Nephron (organoid): ENCODE data around the gene RNF207.

ENCODE experiments used
- H3K27ac Mint-ChIP-seq, 3 experiments: 2 replicates each; pipeline ENCODE4 v1.8.0; 2020; ENCODE audit warnings: mixed read lengths in 3 of 3, mild to moderate bottlenecking in 2 of 3, moderate library complexity in 1 of 3
- H3K27me3 Mint-ChIP-seq: 2 replicates; pipeline ENCODE4 v1.8.0; 2021; ENCODE audit warnings: low read depth, mild to moderate bottlenecking, moderate library complexity, mixed read lengths
- H3K36me3 Mint-ChIP-seq: 2 replicates; pipeline ENCODE4 v1.8.0; 2020; ENCODE audit warnings: low read depth, mixed read lengths
- H3K4me1 Mint-ChIP-seq: 2 replicates; pipeline ENCODE4 v1.8.0; 2020; ENCODE audit warnings: mixed read lengths
- H3K4me3 Mint-ChIP-seq, 3 experiments: 2 replicates each; pipeline ENCODE4 v1.8.0; 2020; ENCODE audit warnings: mild to moderate bottlenecking in 3 of 3, mixed read lengths in 3 of 3, moderate library complexity in 2 of 3
- H3K9me3 Mint-ChIP-seq: 2 replicates; pipeline ENCODE4 v1.8.0; 2020; ENCODE audit warnings: mixed read lengths
- TF ChIP-seq, protein P1 (sequence below), 3 experiments: fragments of 200-600 bp; sonication (generic); IDR thresholded peaks; one replicate each; pipeline ENCODE4 v1.5.0; 2021; ENCODE audit warnings: antibody characterized with exemption in 3 of 3; ENCODE audit not compliant: unreplicated experiment in 3 of 3

RNF207 gene

DNA sequence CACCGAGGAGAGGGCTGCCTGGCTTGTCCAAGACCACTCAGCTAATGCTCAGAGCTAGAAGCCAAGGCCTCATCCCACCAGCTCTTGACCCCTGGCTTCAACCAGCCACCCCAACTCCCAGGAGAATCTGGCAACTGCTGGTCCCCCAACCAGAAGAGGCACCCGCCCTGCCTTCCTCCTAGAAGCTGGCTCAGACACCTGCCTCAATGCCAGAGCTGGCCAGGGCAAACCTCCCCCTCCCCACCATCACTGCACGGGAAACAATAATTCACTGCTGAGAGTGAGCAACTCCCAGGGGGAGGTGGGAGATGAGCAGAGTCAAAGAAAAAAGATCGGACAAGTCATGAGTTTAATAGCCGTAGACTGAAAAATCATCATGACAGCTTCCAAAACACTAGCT, 29.1 kb upstream of the RNF207 start:
- peaks cover 22% of the 10 kb centered on the region for H3K4me1 Mint-ChIP-seq
- no peaks in the 10 kb centered on the region for H3K36me3 Mint-ChIP-seq
- H3K27ac Mint-ChIP-seq: no peak overlapping the region
- TF ChIP-seq, protein P1, sequence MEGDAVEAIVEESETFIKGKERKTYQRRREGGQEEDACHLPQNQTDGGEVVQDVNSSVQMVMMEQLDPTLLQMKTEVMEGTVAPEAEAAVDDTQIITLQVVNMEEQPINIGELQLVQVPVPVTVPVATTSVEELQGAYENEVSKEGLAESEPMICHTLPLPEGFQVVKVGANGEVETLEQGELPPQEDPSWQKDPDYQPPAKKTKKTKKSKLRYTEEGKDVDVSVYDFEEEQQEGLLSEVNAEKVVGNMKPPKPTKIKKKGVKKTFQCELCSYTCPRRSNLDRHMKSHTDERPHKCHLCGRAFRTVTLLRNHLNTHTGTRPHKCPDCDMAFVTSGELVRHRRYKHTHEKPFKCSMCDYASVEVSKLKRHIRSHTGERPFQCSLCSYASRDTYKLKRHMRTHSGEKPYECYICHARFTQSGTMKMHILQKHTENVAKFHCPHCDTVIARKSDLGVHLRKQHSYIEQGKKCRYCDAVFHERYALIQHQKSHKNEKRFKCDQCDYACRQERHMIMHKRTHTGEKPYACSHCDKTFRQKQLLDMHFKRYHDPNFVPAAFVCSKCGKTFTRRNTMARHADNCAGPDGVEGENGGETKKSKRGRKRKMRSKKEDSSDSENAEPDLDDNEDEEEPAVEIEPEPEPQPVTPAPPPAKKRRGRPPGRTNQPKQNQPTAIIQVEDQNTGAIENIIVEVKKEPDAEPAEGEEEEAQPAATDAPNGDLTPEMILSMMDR (IDR thresholded peaks at IDR 0.05; ENCODE audit: unreplicated experiment in 3 of 3): no peak
- H3K27me3 Mint-ChIP-seq: peaks cover 21% of the 10 kb centered on the region
- no peaks in the 10 kb centered on the region for H3K9me3 Mint-ChIP-seq
- H3K4me3 Mint-ChIP-seq: no peak overlapping the region

DNA sequence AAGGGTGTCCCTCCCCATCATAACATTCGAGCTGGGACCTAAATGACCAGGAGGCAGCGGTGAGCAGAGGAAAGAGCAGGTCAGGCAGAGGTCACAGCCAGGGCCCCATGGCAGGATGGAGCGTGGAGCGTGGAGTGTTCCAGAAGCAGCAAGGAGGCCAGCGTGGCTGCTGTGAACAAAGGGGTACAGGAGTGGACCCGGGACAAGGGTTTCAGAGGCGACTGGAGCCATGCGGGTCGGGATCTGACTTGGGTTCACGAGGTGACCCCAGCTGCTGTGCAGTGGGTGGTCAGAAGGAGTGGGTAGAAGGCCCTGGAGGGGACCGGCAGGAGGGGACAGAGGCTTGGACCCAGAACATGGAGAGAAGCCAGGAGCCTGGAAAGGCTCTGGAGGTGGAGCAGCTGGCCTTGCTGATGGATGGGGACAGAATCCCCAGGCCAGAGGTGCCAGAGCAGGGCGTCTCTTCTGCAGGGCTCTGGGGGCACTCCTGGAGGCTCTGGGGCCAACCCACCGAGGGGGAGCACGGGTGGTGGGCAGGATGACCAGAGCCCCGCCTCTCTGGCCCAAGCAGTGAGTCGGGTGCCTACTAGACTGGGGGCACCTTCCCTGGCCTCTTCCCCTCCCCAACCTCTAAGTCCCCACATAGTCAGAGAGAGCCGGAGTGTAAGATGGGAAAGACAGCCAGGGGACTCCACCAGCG, 28.1 kb upstream of the RNF207 start:
- TF ChIP-seq, protein P1 (IDR thresholded peaks at IDR 0.05; ENCODE audit: unreplicated experiment in 3 of 3): no peak
- H3K27ac Mint-ChIP-seq: no peak overlapping the region
- peak overlapping the region; percentile 8 to 27 (median 9) for H3K4me3 Mint-ChIP-seq
- peaks cover 26% of the 10 kb centered on the region for H3K4me1 Mint-ChIP-seq
- no peaks in the 10 kb centered on the region for H3K9me3 Mint-ChIP-seq
- peaks cover 24% of the 10 kb centered on the region for H3K27me3 Mint-ChIP-seq
- H3K36me3 Mint-ChIP-seq: peaks cover under 1% of the 10 kb centered on the region

DNA sequence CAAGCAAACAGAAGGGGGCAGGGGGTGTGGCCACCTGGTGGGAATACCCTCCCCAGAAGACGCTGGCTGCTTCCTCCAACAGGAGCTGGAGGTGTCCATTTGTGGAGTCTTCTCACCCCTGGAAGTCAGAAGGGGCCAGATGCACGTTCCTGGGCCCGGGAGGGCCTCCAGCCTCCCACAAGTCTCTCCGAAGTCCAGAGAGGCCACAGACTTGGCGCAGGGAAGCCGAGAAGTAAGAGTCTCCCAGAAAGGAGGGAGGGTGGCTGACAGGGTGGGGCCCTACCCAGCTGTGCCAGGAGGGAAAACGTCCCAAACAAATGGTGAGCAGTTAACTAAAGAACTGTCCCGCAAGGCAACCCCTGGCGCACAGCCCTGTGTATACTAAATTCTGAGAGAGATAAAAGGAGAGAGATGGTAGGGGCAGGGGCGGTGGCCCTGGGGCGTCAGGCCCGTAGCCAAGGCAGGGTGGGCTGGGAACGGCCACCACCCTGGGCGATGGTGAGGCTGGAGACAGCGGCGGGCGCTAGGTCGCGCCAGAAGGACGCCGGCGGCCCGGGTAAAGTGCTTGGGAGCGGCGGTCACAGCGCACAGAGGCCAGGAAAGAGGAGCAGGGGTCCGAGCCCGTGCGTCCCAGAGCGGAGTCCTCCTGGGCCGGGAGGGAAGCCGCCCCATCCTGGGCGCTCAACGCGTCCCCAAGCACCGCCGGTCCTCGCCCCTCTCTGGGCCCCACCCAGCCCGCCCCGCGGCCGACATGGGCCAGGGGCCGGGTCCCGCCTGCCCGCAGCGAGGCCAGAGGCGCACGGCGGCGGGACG, 27.0 kb upstream of the RNF207 start:
- Mint-ChIP-seq H3K27ac (no peak overlapping the region), H3K4me3 (peak overlapping the region; percentile 57 to 75 (median 65)), H3K27me3 (peaks cover 35% of the 10 kb centered on the region), H3K36me3 (peaks cover 8% of the 10 kb centered on the region), H3K9me3 (no peaks in the 10 kb centered on the region), H3K4me1 (peaks cover 28% of the 10 kb centered on the region)
- TF ChIP-seq, protein P1 (IDR thresholded peaks at IDR 0.05; ENCODE audit: unreplicated experiment in 3 of 3): no peak

DNA sequence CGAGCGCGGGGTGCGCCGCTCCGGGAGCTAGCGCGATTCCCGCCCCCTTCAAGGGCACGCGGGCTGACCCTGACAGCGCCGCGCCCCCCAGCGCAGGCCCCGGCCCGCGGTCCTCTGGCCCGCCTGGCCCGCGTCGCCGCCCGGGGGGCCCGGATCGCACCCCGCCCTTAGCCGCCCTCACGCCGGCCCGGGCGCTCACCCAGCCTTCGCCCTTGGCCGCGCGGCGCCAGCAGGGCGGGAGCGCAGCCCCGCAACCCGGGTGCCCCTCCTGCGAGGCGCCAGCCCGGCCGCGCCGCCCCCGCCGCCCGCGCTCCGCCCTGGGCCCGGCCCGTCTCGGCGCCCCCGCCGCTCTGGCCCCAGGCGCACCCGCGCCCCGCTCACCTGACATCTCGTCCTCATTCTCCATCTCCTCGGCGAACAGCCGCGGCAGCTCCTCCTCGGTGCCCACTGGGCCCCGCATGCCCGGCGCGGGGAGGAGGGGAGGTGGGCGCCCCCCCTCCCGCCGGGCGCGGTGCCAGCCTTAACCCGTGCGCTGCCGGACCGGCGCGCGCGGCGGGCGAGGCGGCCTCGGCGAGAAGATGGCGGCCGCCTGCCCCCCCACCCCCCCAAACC, 26.2 kb upstream of the RNF207 start:
- Mint-ChIP-seq H3K4me1 (peaks cover 28% of the 10 kb centered on the region), H3K36me3 (peaks cover 14% of the 10 kb centered on the region), H3K27me3 (peaks cover 41% of the 10 kb centered on the region), H3K27ac (no peak overlapping the region), H3K9me3 (no peaks in the 10 kb centered on the region), H3K4me3 (no peak overlapping the region)
- TF ChIP-seq, protein P1 (IDR thresholded peaks at IDR 0.05; ENCODE audit: unreplicated experiment in 3 of 3): no peak

DNA sequence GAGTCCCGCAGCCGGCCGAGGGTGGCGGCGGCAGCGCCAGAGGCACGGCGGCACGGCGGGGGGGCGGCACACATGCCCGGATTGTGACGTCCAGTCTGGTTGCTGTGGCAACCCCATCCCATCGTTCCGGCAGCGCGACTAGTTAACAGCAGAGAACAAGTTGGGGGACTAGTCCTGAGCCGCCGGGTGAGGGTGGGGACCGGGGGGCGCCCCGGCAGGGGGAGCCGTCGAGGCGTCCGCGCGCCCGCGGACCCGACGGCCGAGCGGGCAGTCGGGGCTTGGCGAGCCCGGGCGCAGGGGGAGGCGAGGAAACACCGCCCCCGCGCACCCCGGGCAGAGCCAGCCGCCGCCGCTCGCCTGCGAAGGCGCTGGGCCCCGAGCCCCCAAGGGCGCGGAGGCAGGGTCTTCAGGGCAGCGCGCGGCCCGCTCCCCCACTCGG, 25.6 kb upstream of the RNF207 start, which contains the start of gene CHD5:
CHD5 (minus strand) TSS at position 54 of the 439 bp plus-strand sequence. CDS start 298 bp downstream, outside the sequence.
- peak within 1 kb of the TSS; percentile 62 to 74 (median 73) for H3K4me3 Mint-ChIP-seq
- H3K9me3 Mint-ChIP-seq: no peaks in the 10 kb centered on the region
- peaks cover 42% of the 10 kb centered on the region for H3K27me3 Mint-ChIP-seq
- H3K4me1 Mint-ChIP-seq: peaks cover 28% of the 10 kb centered on the region
- TF ChIP-seq, protein P1 (IDR thresholded peaks at IDR 0.05; ENCODE audit: unreplicated experiment in 3 of 3): peak in 1 of 3 experiments; percentile 7
- peaks cover 18% of the 10 kb centered on the region for H3K36me3 Mint-ChIP-seq
- no peak within 1 kb of the TSS for H3K27ac Mint-ChIP-seq
